ENCODE results near the gene LSM4.
"Not testable (repeated sequence)": the region's sequence is repeated elsewhere in the genome, so short reads cannot be mapped to it uniquely, and the experiment has no call there.

LSM4 gene

DNA sequence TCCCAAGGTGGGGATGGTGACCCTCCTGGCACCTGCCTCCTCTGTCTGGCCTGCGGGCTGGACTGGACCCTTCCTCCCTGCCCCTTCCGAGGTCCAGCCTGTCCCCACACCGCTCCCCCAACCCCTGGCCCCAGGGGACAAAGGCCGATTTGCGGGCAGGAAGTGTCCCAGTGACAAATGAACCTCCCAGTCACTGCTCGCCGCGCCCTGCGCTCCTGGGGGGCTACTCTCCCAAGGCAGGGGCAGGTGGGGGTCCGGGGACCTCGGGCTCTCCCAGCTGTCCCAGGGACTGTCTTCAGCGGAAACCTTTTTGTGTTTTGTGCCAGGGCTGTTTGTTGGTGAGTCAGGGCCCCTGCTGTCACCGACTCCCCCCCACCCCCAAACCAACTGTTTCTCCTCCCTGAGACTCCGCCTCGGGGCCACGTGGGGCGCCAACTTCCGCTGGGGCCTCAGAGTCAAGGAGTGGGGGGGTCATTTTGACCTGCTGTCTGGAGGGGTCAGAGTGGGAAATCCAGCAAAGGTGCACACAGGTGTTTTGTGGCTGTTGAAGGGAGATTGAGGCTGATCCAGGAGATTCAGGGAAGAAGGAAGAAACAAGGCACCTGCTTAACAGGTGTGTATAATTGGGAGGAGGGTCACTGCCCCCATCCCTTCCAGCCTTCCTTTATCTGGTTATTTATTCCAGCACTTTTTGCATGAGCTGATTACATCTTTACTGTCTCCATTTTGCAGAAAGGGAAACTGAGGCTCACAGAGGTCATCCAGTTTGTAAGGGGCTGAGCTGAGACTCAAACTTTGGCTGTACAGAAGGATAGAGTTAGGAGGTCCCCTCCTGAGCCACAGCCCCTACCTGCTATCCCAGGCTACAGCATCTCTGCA is 18.4 kb upstream of the LSM4 start:
- peak; percentile 22 to 71 for DNase-seq

DNA sequence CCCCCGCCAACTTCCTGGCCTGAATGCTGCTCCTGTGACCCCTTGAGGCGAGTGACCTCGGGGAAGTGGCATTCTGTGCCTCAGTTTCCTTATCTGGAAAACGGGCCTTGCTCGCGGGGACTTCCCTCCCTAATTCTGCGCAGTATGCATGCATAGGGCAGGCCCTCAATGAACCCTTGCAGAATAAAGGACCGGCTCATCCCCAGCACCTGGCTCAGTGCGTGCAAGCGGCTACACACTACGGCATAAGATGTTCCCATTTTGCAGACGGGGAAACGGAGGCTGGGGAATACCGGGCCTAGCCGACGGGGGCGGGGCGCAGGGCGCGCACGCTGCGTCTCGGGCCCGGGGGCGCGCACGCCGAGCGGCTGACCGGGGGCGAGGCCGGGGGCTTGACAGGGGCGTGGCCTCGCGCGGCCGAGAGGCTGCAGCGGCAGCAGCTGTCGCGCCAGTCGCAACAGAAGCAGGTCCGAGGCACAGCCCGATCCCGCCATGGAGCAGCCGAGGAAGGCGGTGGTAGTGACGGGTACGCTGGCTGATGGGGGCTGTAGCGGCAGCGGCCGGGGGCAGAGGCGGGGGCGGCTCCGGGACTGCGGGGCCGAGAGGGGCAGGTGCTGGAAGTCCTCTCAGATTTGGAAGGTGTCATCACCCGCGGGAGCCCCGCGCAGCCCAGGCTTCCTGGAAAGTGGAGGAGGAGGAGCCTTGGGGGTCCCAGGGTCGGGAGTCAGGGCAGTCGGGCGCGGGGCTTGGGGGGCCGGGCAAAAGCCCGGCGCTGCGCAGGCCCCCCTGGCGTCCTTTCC is 17.5 kb upstream of the LSM4 start, which contains the start of gene PGPEP1:
PGPEP1 (plus strand) TSS at position 409 of the 800 bp plus-strand sequence; CDS start at position 493, 84 bp downstream.
- peak; percentile 44 to 80 for DNase-seq

DNA sequence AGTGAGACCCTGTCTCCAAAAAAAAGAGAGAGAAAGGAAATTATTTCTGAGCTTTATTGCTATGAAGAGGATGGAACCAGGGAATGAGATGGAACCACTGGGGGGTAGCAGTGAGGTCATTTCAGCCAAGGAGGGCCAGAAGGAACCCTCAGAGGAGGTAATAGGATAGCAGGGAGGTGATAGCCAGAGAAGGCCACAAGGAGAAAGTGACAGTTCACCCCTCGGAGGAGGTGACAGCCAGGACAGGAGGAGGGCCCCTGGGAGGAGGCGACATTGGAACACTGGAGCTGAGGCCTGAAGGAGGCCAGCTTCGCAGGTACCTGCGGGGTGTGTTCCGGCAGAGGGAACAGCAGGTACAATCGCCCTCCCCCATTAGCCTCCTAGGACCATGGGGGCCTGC is 16.8 kb upstream of the LSM4 start:
- peak; percentile 21 to 55 for DNase-seq

DNA sequence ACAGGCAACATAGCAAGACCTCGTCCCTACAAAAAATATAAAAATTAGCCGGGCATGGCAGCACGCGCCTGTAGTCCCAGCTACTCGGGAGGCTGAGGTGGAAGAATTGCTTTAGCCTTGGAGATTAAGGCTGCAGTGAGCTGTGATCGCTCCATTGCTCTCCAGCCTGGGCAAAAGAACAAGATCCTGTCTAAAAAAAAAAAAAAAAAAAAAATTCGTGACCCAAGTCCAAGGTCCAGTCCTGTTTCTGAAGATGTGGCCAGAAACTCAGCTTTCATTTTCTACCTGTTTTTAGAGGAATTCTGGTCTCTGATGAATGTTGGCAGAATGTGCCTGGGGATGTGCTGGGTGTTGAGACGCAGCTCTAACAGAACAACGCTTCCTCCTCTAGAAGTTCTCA is 15.7 kb upstream of the LSM4 start:
- no peak for DNase-seq

DNA sequence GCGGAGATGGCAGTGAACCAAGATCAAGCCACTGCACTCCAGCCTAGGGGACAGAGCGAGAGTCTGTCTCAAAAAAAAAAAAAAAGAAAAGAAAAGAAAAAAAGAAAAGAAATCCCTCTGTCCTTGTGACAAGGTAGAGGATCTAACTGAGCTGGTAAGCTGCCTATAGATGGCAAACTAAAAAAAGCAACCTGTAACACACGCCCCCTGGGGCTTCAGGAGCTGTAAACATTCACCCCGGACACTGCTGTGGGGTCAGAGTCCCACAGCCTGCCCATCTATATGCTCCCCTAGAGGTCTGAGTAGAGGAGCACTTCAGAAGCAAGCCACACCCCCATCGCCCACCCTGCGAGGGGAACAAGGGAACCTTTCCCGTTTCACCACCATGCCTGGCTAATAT is 13.2 kb upstream of the LSM4 start:
- no peak for DNase-seq

DNA sequence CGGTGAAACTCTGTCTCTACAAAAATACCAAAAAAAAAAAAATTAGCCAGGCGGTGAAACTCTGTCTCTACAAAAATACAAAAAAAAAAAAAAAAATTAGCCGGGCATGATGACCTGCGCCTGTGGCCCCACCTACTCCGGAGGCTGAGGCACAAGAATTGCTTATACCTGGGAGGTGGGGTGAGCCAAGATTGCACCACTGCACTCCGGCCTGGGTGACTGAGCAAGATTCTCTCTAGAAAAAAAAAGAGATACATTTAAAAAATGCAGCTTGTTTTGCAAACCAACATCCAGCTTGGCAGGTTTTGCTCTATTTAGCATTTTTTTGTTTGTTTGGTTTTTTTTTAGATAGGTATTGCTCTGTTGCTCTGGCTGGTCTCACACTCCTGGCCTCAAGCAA is 10.8 kb upstream of the LSM4 start:
- DNase-seq = no peak

DNA sequence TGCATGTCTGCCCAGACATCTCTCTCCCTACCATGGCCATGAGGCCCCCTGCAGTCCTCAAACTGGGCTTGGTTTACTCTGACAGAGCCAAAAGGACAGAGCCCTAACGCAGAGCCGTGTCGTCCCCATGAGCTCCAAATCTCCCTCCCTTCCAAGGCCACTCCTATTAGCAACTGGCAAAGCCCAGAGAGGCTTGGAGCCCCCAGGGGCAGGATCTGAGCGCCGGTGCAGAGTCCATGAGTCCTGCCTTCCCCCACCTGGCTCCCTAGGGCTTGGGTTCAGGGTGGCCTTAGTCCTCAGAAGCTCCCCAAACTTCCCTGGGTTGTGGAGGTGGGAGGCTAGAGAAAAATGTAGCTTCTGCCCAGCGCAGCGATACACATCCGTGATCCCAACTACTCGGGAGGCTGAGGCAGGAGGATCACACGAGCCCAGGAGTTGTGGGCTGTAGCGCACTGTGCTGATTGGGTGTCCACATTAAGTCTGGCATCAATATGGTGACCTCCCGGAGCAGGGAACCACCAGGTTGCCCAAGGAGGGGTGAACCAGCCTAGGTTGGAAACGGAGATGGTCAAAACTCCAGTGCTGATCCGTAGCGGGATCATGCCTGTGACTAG is 10.1 kb upstream of the LSM4 start:
- DNase-seq = no peak

DNA sequence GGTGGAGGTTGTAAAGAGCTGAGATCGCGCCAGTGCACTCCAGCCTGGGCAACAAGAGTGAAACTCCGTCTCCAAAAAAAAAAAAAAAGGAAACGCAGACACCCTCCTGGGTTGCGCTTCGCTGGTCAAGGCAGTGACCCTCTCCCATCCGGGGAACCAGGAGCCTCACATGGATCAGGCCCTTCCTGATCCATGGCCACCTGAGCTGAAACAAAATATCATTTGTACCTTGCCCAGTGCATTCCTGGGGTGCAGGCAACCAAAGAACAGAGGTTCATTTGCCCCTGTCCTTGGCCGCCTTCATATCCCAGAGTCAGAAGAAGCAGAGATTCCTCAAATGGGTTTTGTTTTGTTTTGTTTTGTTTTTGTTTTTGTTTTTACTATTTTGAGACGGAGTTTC is 8.0 kb upstream of the LSM4 start:
- DNase-seq = no peak

DNA sequence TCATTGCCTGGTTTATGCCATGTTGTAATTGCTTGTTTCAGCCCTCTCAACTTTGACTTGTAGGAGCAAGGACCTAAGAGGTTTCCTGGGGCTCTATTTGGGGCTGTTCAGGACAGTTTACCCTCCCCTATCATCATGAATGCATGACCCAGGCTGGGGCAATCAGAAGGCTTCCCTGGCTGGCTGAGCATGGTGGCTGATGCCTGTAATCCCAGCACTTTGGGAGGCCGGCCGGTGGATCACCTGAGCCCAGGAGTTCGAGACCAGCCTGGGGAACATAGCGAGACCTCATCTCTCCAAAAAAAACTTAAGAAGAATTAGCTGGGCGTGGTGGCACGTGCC is 6.1 kb upstream of the LSM4 start:
- no peak for DNase-seq

DNA sequence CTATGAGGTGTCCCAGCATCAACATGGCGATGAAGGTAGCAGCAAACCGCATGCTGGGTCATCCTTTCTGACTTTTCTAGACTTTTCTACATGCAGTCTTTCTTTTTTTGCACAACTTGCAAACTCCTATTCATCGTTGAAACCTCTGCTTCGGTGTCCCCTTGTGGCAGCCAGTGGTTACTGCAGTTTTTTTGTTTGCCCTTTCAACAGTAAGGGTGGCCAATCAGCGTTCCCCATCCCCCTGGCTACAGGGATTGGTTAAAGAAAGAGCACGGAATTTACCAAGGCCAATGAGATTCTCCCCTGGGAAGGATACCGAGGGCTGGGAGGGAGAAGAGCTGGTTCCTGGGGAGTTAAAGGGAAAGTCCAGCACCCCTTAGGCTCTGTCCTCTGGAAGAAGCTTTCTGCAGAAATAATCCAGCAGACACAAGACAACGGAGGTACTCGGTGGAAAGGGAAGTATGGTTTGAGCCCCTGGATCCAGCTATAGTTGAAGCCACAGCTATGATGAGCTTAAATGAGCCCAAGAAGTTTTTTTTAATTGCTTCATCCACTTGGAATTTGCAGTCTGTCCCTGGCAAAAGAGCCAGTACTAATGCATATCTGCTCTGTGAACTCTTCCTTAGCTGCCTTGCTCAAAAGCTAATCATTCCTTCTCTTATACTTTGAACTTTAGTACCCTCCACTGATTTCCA is 5.6 kb upstream of the LSM4 start:
- DNase-seq = peak; percentile 97 to 99

DNA sequence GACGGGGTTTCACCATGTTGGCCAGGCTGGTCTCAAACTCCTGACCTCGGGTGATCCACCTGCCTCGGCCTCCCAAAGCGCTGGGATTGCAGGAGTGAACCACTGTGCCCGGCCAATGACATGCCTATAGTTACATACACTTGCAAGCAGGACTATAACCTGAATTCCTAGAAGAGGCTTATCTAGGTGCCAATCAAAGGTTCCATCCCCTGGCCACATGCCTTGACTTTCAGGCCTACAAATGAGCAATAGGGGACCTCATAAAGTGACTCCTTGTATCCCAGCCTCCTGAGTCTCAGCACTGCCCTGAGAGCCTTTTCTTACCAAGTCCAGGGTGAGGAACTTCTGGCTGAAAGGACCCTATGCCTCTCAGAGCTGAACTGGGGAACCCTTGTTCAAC is 3.9 kb upstream of the LSM4 start:
- DNase-seq = no peak

DNA sequence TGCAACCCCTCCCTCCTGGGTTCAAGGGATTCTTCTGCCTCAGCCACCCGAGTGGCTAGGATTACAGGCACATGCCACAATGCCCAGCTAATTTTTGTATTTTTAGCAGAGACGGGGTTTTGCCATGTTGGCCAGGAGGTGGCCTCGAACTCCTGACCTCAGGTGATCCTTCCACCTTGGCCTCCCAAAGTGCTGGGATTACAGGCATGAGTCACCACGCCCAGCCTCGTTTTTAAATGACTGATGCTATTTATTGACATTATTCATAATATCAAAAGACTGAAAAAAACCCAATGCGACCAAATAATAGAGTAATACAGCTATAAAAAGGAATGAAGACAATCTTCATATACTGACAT is 1.5 kb upstream of the LSM4 start:
- DNase-seq = not testable (repeated sequence)

DNA sequence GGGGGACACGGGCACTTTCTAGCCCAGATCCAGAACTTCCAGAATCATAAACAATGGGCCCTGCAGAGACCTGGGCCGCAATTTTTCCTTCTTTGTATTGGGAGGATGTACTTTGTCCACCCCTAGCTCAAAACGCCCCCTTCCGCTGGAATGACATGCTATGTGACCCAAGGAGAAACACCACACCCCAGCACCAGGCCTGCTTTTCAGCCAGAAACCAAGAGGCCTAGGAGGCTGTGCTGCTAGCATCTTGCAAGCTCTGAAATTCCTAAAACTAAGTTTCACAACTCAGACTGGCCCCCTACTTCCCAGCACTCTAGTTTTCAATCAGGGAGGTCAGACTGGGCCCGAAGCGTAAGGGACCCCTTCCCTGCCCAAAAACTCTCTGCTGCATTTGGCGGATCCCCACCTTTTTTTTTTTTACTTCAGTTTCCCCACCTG is 538 bp downstream of the LSM4 start:
- DNase-seq = peak; percentile 27 to 62

DNA sequence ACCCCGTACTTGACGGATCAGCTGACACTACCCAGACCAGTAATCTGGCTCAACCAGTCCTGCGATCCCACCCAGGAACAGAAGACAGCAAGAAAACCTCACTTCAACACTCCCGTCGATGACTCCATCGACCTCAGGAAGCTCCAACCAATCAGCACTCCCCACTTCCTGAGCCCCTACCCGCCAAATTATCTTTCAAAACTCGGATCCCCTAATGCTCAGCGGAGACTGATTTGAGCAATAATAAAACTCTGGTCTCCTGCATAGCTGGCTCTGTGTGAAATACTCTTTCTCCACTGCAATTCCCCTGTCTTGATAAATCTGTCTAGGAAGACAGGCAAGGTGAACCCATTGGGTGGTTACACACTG is 1.2 kb downstream of the LSM4 start:
- DNase-seq = no peak

DNA sequence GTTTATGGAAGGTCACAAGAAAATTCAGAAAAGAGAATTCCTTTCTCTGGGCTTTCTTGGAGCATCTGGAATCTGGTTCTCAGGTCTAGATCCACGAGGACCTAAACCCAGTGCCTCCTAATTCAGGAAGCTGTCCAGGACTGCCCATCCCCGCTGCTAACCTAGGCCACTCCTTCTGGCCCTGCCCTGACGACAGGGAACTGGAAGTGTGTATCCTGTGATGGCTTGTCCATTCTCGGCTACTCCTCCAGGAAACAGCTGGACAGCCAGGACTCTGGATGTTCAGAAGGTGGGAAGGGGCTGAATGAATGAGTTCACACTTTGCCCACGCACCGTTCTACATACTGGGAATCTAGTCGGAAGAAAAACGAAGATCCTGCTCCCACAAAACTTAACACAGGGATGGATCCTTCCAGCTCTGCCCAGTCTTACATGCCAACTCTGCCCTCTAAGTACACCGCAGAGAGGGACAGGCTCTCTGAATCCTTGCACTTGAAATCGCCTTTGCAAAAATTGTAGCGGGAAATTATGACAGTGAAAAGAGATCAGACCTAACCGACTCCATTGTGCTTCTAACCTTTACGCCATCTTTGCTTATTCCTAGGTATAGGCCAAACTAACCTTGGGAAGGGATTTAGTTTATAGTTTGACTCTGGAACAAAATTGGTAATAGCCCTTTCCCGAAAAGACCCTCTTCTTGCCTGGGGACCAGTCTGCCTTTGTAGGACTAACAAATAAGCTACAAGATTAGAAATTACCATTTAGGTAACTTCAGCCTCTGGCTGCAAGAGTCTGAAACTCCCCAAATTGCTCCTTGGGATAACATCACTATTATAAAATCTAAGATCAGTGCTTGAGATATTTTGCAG is 1.8 kb downstream of the LSM4 start:
- DNase-seq = no peak

DNA sequence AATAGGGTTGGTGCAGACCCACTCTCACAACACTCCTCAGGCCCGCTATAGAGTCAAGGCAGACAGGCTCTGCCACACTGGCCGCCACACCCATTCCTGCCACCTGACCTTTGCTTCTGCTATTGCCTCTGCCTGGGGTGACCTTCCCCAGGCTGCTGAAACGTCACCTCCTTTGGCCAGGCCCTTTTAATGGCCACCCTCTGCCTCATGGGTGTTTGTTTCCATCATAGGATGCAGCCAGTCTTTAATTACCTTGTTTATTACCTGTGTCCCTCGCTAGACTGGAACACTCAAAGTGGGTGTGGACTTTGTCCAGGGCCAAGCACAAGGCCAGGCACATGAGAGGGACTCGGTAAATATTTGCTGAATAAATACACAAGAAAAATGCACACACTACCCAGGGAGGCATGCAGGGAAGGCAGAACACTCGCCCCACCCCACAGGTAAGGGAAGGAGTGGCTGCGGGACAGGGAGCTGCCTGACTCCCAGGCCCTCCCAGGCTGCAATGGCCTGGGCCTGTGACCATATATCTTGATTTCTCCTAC is 3.2 kb downstream of the LSM4 start:
- no peak for DNase-seq

DNA sequence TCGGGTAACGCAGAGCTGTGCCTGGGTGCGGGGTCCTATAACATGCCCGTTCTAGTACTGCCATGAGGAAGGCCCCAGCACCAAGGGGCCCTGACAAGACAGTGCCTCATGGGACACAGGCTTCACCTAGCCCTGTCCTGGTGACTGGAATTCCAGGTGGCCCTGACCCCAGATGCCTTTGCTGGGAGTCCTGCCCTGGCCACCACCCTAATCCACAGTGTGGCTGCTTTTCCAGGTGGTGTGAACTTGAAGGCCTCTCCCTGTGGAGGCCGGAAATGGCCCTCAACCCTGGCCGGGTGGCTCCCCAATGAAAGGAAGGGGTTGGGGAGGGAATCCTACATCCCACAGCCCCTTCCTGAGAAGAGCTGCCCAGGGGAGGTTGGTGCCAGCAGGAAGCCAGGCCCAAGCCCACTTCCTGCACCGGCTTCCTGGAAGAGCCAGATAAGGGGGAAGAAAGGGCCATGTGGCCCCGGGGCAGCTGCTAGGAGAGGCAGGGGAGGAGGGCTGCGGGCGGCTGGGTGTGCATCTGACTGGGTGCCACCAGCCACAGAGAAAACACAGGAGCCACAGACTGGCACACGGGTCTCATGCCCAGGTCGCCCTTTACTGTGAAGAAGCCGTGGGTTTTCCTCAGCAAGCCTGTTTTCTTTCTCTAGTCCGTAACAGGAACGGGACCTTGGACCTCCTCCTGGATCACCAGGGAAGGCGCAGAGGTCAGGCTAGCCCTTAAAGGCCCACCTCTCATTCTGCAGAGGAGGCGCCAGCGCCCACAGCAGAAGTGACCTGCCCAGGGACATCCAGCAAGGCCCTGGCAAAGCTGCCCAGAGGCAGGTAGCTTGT is 4.7 kb downstream of the LSM4 start:
- no peak for DNase-seq

DNA sequence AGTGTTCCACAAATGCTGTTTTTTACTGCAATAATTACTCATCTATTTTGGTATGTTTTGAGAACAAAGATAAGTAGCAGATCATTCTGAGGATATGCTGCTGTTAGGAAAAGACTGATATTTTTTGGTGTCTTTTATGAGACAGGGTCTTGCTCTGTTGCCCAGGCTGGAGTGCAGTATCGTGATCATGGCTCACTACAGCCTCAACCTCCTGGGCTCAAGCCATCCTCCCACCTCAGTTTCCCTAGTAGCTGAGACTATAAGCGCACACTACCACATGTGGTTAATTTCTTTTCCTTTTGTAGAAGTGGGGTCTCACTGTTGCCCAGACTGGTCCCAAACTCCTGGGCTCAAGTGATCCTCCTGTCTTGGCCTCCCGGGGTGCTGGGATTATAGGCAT is 9.5 kb downstream of the LSM4 start:
- DNase-seq = no peak

DNA sequence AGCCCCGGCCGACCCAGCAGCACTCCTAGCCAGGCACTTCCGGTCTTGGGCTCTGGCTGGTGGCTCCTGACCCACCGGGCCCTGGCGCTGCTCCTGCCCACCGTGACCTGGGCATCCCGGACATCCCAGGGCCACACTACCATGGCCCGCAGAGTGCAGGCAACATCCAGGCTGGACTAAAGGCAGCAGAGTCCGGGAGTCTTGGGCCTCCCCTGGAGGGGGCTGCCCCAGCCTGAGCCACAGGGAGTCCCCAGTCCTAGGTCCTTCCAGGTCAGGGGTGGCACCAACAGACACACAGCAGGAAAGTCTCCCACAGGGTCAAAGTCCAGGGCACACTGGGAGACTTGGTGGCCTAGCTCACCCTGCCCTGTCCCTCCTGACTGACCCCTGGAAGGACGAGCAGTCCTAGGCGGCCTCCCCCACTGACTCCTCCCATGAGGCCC is 10.8 kb downstream of the LSM4 start:
- DNase-seq = no peak

DNA sequence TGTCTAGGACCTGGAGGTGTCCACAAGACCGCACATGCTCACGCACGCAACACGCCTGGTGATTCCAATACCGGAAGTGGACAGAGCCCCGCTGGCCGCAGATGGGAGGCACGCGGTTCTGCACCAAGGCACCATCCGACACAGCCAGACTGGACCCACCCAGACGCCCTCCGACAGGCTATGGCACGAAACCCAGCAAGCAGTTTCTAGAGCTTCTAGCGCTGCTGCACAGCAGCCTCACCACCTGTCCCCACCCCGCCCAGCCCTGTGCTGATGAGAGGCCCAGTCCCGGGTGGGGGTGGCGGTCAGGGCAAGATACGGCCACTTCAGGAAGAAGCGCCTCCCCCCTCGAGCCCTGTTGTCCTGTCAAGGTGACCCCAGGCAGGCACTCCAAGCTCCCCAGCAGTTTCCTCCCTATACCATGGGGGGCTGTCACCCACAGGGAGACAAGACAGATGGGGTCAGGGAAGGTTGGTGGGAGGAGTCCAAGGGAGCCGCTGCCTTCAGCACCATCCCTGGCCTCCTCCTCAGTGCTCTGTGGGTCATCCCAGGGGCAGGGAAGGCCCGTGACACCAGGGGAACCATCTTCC is 11.3 kb downstream of the LSM4 start:
- no peak for DNase-seq

Data from NCI-H524 (cell line).